H1 (cell line): ENCODE results near the gene FOXA2. TPM values are rescaled to one million over a fixed set of nuclear protein-coding genes. Genes with fewer than 3 reads are reported as not detected.
A peak's percentile ranks its signal among the peaks of the same experiment; 100 is the strongest.

Experiments used
- CTCF ChIA-PET: fragments of 300-600 bp; sonication (Branson Sonifier 250); formaldehyde crosslinking; loops from one replicate; lab custom pipeline; 2021; ENCODE audit not compliant: partially characterized antibody; lab: Charles Lee
- POLR2A ChIA-PET: fragments of 300-600 bp; sonication (Branson Sonifier 250); formaldehyde crosslinking; loops from one replicate; lab custom pipeline; 2021; ENCODE audit warnings: inconsistent platforms; ENCODE audit not compliant: partially characterized antibody; lab: Charles Lee
- DNase-seq, 2 experiments: peaks; one replicate each; pipeline versions ENCODE4 v3.0.0 to v3.0.0-alpha.2; 2010 to 2022; ENCODE audit warnings: low spot score in 2 of 2, low read depth in 1 of 2, mixed read lengths in 1 of 2
- FAIRE-seq: peaks from 2 replicates; lab custom pipeline; 2011; peaks lifted over from hg19 to GRCh38; lab: Jason Lieb, UNC
- H2AFZ ChIP-seq: 2 replicates; pipeline ENCODE4 v1.8.1; 2012; ENCODE audit warnings: low read length, inconsistent platforms
- H2AK5ac ChIP-seq: 2 replicates; pipeline ENCODE4 v1.6.1; 2013; ENCODE audit warnings: low read depth, low read length
- H2BK120ac ChIP-seq: replicated peaks from 2 replicates; pipeline ENCODE3; 2013; ENCODE audit warnings: low read depth, low read length, inconsistent platforms
- H2BK12ac ChIP-seq: 2 replicates; pipeline ENCODE4 v1.6.1; 2013; ENCODE audit warnings: low read depth, low read length
- H2BK15ac ChIP-seq: 2 replicates; pipeline ENCODE4 v1.6.1; 2013; ENCODE audit warnings: low read length
- H2BK20ac ChIP-seq: 2 replicates; pipeline ENCODE4 v1.6.1; 2013; ENCODE audit warnings: low read length
- H2BK5ac ChIP-seq: 2 replicates; pipeline ENCODE4 v1.6.1; 2013; ENCODE audit warnings: low read depth, low read length
- H3K14ac ChIP-seq: 2 replicates; pipeline ENCODE4 v1.6.1; 2013; ENCODE audit warnings: inconsistent platforms; ENCODE audit not compliant: insufficient read length
- H3K18ac ChIP-seq: 2 replicates; pipeline ENCODE4 v1.6.1; 2013; ENCODE audit warnings: low read length; ENCODE audit errors: extremely low read depth
- H3K23ac ChIP-seq: 2 replicates; pipeline ENCODE4 v1.6.1; 2013; ENCODE audit warnings: inconsistent platforms; ENCODE audit not compliant: insufficient read length
- H3K23me2 ChIP-seq: 2 replicates; pipeline ENCODE4 v1.6.1; 2013; ENCODE audit warnings: low read depth, low read length
- H3K27ac ChIP-seq: 2 replicates; pipeline ENCODE4 v1.6.1; 2011; ENCODE audit warnings: low read depth, low read length, inconsistent platforms
- H3K27me3 ChIP-seq, 4 experiments: replicated peaks in 1 of 4; 1 replicate in 1 of 4; 2 replicates in 3 of 4; pipeline versions ENCODE4 v1.6.1 to v1.8.1; 2011 to 2013; ENCODE audit warnings: low read length in 3 of 4, mild to moderate bottlenecking in 3 of 4, inconsistent platforms in 2 of 4, mixed read lengths in 2 of 4, moderate library complexity in 1 of 4; ENCODE audit not compliant: control insufficient read depth in 3 of 4, insufficient read depth in 3 of 4; ENCODE audit errors: extremely low read depth in 1 of 4
- H3K36me3 ChIP-seq, 4 experiments: 2 replicates each; pipeline versions ENCODE4 v1.6.1 to v1.8.1; 2011 to 2013; ENCODE audit warnings: mild to moderate bottlenecking in 4 of 4, low read length in 3 of 4, moderate library complexity in 2 of 4, control low read depth in 1 of 4, inconsistent platforms in 1 of 4; ENCODE audit not compliant: insufficient read depth in 4 of 4, control insufficient read depth in 2 of 4
- H3K4ac ChIP-seq: replicated peaks from 2 replicates; pipeline ENCODE3; 2013; ENCODE audit warnings: low read length, low read depth, mixed read lengths, inconsistent platforms; ENCODE audit not compliant: insufficient read length
- H3K4me1 ChIP-seq, 4 experiments: replicated peaks in 1 of 4; 1 replicate in 1 of 4; 2 replicates in 3 of 4; pipeline versions ENCODE4 v1.6.1 to v1.8.1; 2011 to 2013; ENCODE audit warnings: low read length in 3 of 4, inconsistent platforms in 2 of 4, mixed read lengths in 1 of 4; ENCODE audit not compliant: insufficient read depth in 4 of 4, control insufficient read depth in 3 of 4
- H3K4me2 ChIP-seq, 2 experiments: 2 replicates each; pipeline versions ENCODE4 v1.6.1 to v1.8.1; 2011 to 2013; ENCODE audit warnings: low read depth in 2 of 2, low read length in 2 of 2, control low read depth in 1 of 2, inconsistent platforms in 1 of 2, mild to moderate bottlenecking in 1 of 2; ENCODE audit not compliant: insufficient read depth in 1 of 2
- H3K4me3 ChIP-seq, 4 experiments: fragments of 200-600, 300-600 bp in 1 of 4; sonication (generic), shearing (Covaris generic), sonication (Bioruptor Twin) in 1 of 4; 2 replicates each; pipeline versions ENCODE4 v1.5.1 to v1.8.1; 2011 to 2016; ENCODE audit warnings: low read length in 4 of 4, low read depth in 3 of 4, control low read depth in 2 of 4, inconsistent platforms in 2 of 4, mild to moderate bottlenecking in 2 of 4, mixed read lengths in 1 of 4, moderate library complexity in 1 of 4; ENCODE audit not compliant: insufficient read depth in 2 of 4; ENCODE audit errors: extremely low read depth in 1 of 4
- H3K56ac ChIP-seq: replicated peaks from 2 replicates; pipeline ENCODE3; 2013; ENCODE audit warnings: low read depth, mild to moderate bottlenecking, mixed read lengths, low read length, inconsistent platforms; ENCODE audit not compliant: insufficient read length
- H3K79me1 ChIP-seq: 2 replicates; pipeline ENCODE4 v1.6.1; 2013; ENCODE audit warnings: low read depth, low read length, control low read depth
- H3K79me2 ChIP-seq, 2 experiments: 2 replicates each; pipeline versions ENCODE4 v1.6.1 to v1.8.1; 2012 to 2013; ENCODE audit warnings: low read length in 2 of 2, mild to moderate bottlenecking in 2 of 2, inconsistent platforms in 1 of 2; ENCODE audit not compliant: insufficient read depth in 2 of 2, control insufficient read depth in 1 of 2
- H3K9ac ChIP-seq, 4 experiments: replicated peaks in 1 of 4; 1 replicate in 1 of 4; 2 replicates in 3 of 4; pipeline versions ENCODE4 v1.6.1 to v1.8.1; 2011 to 2013; ENCODE audit warnings: low read depth in 3 of 4, low read length in 3 of 4, control low read depth in 2 of 4, mild to moderate bottlenecking in 2 of 4, moderate library complexity in 2 of 4, inconsistent platforms in 1 of 4; ENCODE audit errors: extremely low read depth in 1 of 4
- H3K9me3 ChIP-seq, 2 experiments: 2 replicates each; pipeline versions ENCODE4 v1.6.1 to v1.8.1; 2012 to 2013; ENCODE audit warnings: mild to moderate bottlenecking in 2 of 2, moderate library complexity in 2 of 2, control low read depth in 1 of 2, inconsistent platforms in 1 of 2, low read depth in 1 of 2, low read length in 1 of 2, mixed read lengths in 1 of 2; ENCODE audit not compliant: insufficient read depth in 2 of 2
- H4K20me1 ChIP-seq, 2 experiments: replicated peaks in 1 of 2; 2 replicates each; pipeline versions ENCODE3 to v1.8.1; 2011 to 2013; ENCODE audit warnings: inconsistent platforms in 2 of 2, low read length in 2 of 2, mild to moderate bottlenecking in 1 of 2; ENCODE audit not compliant: insufficient read depth in 2 of 2, control insufficient read depth in 1 of 2
- H4K5ac ChIP-seq: 2 replicates; pipeline ENCODE4 v1.6.1; 2013; ENCODE audit warnings: low read length, low read depth, mixed read lengths, inconsistent platforms; ENCODE audit not compliant: insufficient read length
- H4K8ac ChIP-seq: 2 replicates; pipeline ENCODE4 v1.8.0; 2013; ENCODE audit warnings: mild to moderate bottlenecking, moderate library complexity, low read length, inconsistent platforms; ENCODE audit not compliant: insufficient read depth; ENCODE audit errors: extremely low read depth
- H4K91ac ChIP-seq: replicated peaks from 2 replicates; pipeline ENCODE3; 2013; ENCODE audit warnings: low read length, mixed read lengths, inconsistent platforms; ENCODE audit not compliant: insufficient read length
- POU5F1 ChIP-seq: IDR thresholded peaks from 2 replicates; pipeline ENCODE4 v1.6.1; 2011; ENCODE audit warnings: low read depth, mild to moderate bottlenecking, low read length, moderate library complexity
- RNF2 ChIP-seq: fragments of 200-900, 300-1000 bp; sonication (generic); IDR thresholded peaks from 2 replicates; pipeline ENCODE4 v1.7.1; 2016; ENCODE audit warnings: borderline replicate concordance, low read depth, mild to moderate bottlenecking, antibody characterized with exemption, low read length; ENCODE audit not compliant: poor library complexity, severe bottlenecking; ENCODE audit errors: missing control alignments
- polyA plus RNA-seq, 7 experiments: library from polyadenylated mRNA; depleted of rRNA in 3 of 7; stranded (reverse) in 5 of 7; unstranded in 2 of 7; fragments of >200 nt in 5 of 7; fragments of 200-250 nt in 2 of 7; gene quantifications; 1 replicate in 5 of 7; 2 replicates in 1 of 7; 4 replicates in 1 of 7; pipeline versions ENCODE4 v1.2.1 to v1.2.3, GENCODE V29; 2011 to 2013; ENCODE audit warnings: missing spikeins in 2 of 7, mixed read lengths in 2 of 7
- total RNA-seq: library from RNA; stranded (reverse); fragmentation: NEBNext Ultra II Directional; extraction: Animal tissue kit (Norgen Biotek cat#: 25700); gene quantifications from 2 replicates; pipeline ENCODE4 v1.2.1, GENCODE V29; 2021

Gene FOXA2
- total and polyA plus RNA-seq, 2 of the 8 experiments (the other 6 are each of a cell fraction or from before 2014, with no cell fraction given): not detected

GRCh38 chr20:22611636-22612035, 27.3 kb upstream of the FOXA2 start:
- Histone ChIP-seq H2BK20ac (no peak overlapping the region), H3K79me2 (no peaks in the 10 kb centered on the region), H3K4me3 (no peak overlapping the region), H3K9ac (no peak overlapping the region), H3K4me2 (no peak overlapping the region), H3K79me1 (no peaks in the 10 kb centered on the region), H3K27ac (no peak overlapping the region), H3K23ac (no peak overlapping the region), H3K4ac (no peak overlapping the region), H2BK12ac (no peak overlapping the region), H2AK5ac (no peak overlapping the region), H4K20me1 (no peaks in the 10 kb centered on the region), H3K4me1 (peaks cover 0 to 2% (median 0%) of the 10 kb centered on the region in 4 experiments; a peak in 2 of 7 replicates), H3K23me2 (no peaks in the 10 kb centered on the region), H3K27me3 (no peaks in the 10 kb centered on the region), H4K91ac (no peak overlapping the region), H4K5ac (no peak overlapping the region), H2AFZ (no peak overlapping the region), H2BK15ac (no peak overlapping the region), H2BK5ac (no peak overlapping the region), H2BK120ac (no peak overlapping the region), H3K9me3 (peaks cover 0 to 5% of the 10 kb centered on the region in 2 experiments; a peak in 1 of 4 replicates), H3K36me3 (no peaks in the 10 kb centered on the region), H3K56ac (no peak overlapping the region), H4K8ac (no peak overlapping the region), H3K18ac (no peak overlapping the region), H3K14ac (no peak overlapping the region)
- TF ChIP-seq POU5F1: 0 out of 2 replicates have a peak, but pooled peaks have one; percentile 28
- no peak for TF ChIP-seq RNF2
- POLR2A ChIA-PET: no interaction called here
- CTCF ChIA-PET: interaction anchor here (0.6 to 1.0 kb wide), 2 partner anchors 25 to 995 kb away, joined by 3 read pairs; no protein-coding TSS in a partner anchor
- DNase-seq (no peak), FAIRE-seq (no peak)
